ENCODE measurements around the gene TLNRD1.

DNA sequence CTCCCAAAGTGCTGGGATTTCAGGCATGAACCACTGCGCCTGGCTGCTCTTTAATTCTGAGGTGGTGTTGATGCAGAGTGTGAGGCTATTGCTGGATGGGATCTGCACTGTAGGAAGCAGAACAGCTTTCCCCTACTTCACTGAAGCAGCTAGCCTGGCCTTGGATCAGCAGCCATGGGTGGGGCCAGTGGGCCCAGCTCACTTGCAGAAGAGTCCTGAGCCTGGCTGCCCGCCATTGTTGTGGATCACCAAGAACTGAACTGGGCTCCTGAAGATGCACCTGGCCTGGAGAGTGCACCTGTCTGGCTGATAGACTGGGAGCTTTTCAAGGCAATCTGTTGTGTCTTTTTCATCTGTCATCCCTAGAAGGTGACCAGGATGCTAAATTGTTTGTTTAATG lies 11.9 kb downstream of the TLNRD1 start:
- TF ChIP-seq, protein P1, sequence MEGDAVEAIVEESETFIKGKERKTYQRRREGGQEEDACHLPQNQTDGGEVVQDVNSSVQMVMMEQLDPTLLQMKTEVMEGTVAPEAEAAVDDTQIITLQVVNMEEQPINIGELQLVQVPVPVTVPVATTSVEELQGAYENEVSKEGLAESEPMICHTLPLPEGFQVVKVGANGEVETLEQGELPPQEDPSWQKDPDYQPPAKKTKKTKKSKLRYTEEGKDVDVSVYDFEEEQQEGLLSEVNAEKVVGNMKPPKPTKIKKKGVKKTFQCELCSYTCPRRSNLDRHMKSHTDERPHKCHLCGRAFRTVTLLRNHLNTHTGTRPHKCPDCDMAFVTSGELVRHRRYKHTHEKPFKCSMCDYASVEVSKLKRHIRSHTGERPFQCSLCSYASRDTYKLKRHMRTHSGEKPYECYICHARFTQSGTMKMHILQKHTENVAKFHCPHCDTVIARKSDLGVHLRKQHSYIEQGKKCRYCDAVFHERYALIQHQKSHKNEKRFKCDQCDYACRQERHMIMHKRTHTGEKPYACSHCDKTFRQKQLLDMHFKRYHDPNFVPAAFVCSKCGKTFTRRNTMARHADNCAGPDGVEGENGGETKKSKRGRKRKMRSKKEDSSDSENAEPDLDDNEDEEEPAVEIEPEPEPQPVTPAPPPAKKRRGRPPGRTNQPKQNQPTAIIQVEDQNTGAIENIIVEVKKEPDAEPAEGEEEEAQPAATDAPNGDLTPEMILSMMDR (IDR thresholded peaks at IDR 0.05 in 4 of 5, conservative IDR thresholded peaks at IDR 0.05 in 1 of 5): no peak
- no peak for TF ChIP-seq POLR2A (IDR thresholded peaks at IDR 0.05)

Data from gastrocnemius medialis (tissue), 4 donors.